Smooth muscle cell (in vitro differentiated cells): ENCODE data around the gene ZNF629. TPM values are rescaled to one million over a fixed set of nuclear protein-coding genes. Genes with fewer than 3 reads are reported as not detected.

ENCODE experiments used
- DNase-seq: peaks from one replicate; lab custom pipeline; 2025; ENCODE audit not compliant: unreplicated experiment; lab: John Stamatoyannopoulos, UW
- H2AFZ ChIP-seq: fragments of 200-600 bp; sonication (generic); 2 replicates; pipeline ENCODE4 v1.6.0; 2016; ENCODE audit warnings: antibody characterized with exemption, low read depth, mild to moderate bottlenecking
- H3F3A ChIP-seq: fragments of 200-600 bp; sonication (generic); 2 replicates; pipeline ENCODE4 v1.6.0; 2017; ENCODE audit warnings: antibody characterized with exemption, low read depth
- H3K27ac ChIP-seq: fragments of 200-600 bp; sonication (generic); 2 replicates; pipeline ENCODE4 v1.5.1; 2016; ENCODE audit warnings: low read depth, mild to moderate bottlenecking
- H3K27me3 ChIP-seq: fragments of 200-600 bp; sonication (generic); 2 replicates; pipeline ENCODE4 v1.6.1; 2016; ENCODE audit warnings: low read depth, mild to moderate bottlenecking
- H3K36me3 ChIP-seq: fragments of 200-600 bp; sonication (generic); 2 replicates; pipeline ENCODE4 v1.5.1; 2016; ENCODE audit warnings: low read depth
- H3K4me1 ChIP-seq: fragments of 200-600 bp; sonication (generic); 2 replicates; pipeline ENCODE4 v1.5.1; 2016; ENCODE audit warnings: low read depth
- H3K4me2 ChIP-seq: fragments of 200-600 bp; sonication (generic); 2 replicates; pipeline ENCODE4 v1.6.0; 2016; ENCODE audit warnings: mild to moderate bottlenecking
- H3K4me3 ChIP-seq: fragments of 200-600 bp; sonication (generic); 2 replicates; pipeline ENCODE4 v1.5.1; 2016; ENCODE audit warnings: mild to moderate bottlenecking
- H3K79me2 ChIP-seq: fragments of 200-600 bp; sonication (generic); 2 replicates; pipeline ENCODE4 v1.6.0; 2016; ENCODE audit warnings: low read depth, mild to moderate bottlenecking
- H3K9ac ChIP-seq: fragments of 200-600 bp; sonication (generic); 2 replicates; pipeline ENCODE4 v1.6.0; 2016; ENCODE audit warnings: low read depth
- H3K9me3 ChIP-seq: fragments of 200-600 bp; sonication (generic); replicated peaks from 2 replicates; pipeline ENCODE4 v1.5.1; 2016; ENCODE audit warnings: low read depth
- H4K20me1 ChIP-seq: fragments of 200-600 bp; sonication (generic); 2 replicates; pipeline ENCODE4 v1.6.0; 2016; ENCODE audit warnings: low read depth
- WGBS: methylation state at CpG from one replicate; pipeline ENCODE4 v1.1.7; 2016; ENCODE audit warnings: low lambda C conversion rate; 5-methylcytosine and 5-hydroxymethylcytosine counted together
- polyA plus RNA-seq: library from polyadenylated mRNA; unstranded; fragments of >200 nt; fragmentation: Nextera tagmentation; extraction: Ambion mirVana; gene quantifications from 2 replicates; pipeline ENCODE4 v1.2.1, GENCODE V29; 2016
- total RNA-seq: library from RNA; depleted of rRNA; stranded (reverse); fragments of >200 nt; gene quantifications from 2 replicates; pipeline ENCODE4 v1.2.3, GENCODE V29; 2014
- TF ChIP-seq, protein P1 (sequence below): fragments of 200-600 bp; sonication (generic); IDR thresholded peaks from 2 replicates; pipeline ENCODE4 v1.5.1; 2017; ENCODE audit warnings: borderline replicate concordance, mild to moderate bottlenecking, antibody characterized with exemption; ENCODE audit not compliant: insufficient read depth, poor library complexity, severe bottlenecking

Gene ZNF629
- total and polyA plus RNA-seq, 2 experiments from 2014 or later: 11.6 to 13.4 TPM

DNA sequence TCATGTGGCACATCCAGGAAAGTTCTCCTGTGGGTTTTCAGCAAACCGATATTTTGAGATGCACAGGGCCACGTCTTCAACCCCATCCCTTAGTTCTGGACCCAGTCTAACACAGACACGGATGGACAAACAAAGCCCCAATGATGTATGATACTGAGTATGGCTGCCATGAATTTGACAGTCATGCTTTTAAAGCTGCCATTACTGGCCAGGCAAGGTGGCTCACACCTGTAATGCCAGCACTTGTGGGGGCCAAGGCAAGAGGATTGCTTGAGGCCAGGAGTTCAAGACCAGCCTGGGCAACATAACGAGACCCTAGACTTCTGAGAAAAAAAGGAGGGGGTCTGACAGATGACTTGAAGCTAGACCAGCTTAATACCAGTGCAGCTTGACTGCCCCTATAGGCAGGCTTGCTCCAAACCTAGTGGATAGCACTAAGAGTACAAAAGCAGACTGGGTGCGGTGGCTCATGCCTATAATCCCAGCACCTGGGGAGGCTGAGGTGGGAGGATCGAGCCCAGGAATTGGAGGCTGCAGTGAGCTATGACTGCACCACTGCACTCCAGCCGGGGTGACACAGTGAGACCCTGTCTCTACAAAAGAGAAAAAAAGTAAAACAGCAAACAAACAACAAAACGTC, 10.8 kb upstream of the ZNF629 start:
- WGBS: 78% methylated on average over 8 of the region's 8 CpGs
- no peak for DNase-seq
- TF ChIP-seq, protein P1, sequence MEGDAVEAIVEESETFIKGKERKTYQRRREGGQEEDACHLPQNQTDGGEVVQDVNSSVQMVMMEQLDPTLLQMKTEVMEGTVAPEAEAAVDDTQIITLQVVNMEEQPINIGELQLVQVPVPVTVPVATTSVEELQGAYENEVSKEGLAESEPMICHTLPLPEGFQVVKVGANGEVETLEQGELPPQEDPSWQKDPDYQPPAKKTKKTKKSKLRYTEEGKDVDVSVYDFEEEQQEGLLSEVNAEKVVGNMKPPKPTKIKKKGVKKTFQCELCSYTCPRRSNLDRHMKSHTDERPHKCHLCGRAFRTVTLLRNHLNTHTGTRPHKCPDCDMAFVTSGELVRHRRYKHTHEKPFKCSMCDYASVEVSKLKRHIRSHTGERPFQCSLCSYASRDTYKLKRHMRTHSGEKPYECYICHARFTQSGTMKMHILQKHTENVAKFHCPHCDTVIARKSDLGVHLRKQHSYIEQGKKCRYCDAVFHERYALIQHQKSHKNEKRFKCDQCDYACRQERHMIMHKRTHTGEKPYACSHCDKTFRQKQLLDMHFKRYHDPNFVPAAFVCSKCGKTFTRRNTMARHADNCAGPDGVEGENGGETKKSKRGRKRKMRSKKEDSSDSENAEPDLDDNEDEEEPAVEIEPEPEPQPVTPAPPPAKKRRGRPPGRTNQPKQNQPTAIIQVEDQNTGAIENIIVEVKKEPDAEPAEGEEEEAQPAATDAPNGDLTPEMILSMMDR: no peak

DNA sequence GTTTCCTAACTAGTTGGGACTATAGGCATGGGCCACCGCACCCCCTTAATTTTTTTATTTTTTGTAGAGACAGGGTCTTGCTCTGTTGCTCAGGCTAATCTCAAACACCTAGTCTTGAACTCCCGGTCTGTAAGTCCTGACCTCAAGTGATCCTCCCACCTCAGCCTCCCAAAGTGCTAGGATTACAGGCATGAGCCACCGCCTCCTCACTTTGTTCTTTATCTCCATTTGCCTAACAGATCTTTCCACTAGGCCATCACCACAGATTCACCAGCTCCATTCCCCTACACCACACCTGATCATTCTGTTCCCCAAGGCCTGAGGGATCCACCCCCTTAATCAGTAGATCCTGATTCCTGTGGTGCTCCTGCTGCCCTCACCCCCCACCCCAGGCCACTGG, 7.6 kb upstream of the ZNF629 start:
- TF ChIP-seq, protein P1: no peak
- H2AFZ ChIP-seq: no peak overlapping the region
- DNase-seq: no peak

More for the DNA sequence above, 10.8 kb upstream of the ZNF629 start:
- no peak overlapping the region for H3K9ac ChIP-seq
- no peak overlapping the region for H3K4me2 ChIP-seq
- H3K9me3 ChIP-seq: no peaks in the 10 kb centered on the region
- H2AFZ ChIP-seq: no peak overlapping the region
- no peaks in the 10 kb centered on the region for H3K36me3 ChIP-seq
- no peak overlapping the region for H3K27ac ChIP-seq
- H3F3A ChIP-seq: no peaks in the 10 kb centered on the region
- no peaks in the 10 kb centered on the region for H3K79me2 ChIP-seq
- H3K4me1 ChIP-seq: no peaks in the 10 kb centered on the region
- H3K27me3 ChIP-seq: no peaks in the 10 kb centered on the region
- no peak overlapping the region for H3K4me3 ChIP-seq
- no peaks in the 10 kb centered on the region for H4K20me1 ChIP-seq

DNA sequence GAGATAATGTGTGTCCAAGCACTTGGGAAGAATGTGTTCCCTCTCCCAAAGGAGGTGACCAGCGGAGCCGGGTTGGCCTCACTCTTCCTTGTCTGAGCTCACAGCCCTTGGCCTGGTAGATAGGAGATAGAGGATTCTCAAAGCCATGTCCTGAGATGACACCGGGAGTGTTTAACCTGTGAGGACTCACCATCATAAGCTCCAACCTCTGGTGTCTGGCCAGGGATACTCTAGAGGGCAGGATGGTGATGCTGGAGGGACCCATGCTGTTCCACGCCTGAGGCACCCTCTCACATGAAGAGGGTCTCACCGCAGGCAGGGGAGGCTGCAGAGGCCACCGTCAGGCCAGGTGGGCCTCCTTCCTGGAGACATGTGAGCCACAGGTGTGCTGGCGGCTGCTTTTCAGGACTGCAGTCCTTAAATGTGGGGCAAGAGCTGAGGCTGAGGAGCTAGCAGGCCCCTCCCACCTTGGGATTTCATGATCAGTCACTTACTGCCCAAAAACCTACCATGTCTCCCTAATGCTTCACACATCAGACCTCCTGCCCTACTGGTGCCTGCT, 6.6 kb upstream of the ZNF629 start:
- 84% methylated on average over 7 of the region's 7 CpGs for WGBS
- Histone ChIP-seq H3K27ac (no peak overlapping the region), H3K4me1 (no peaks in the 10 kb centered on the region), H3K27me3 (no peaks in the 10 kb centered on the region), H4K20me1 (no peaks in the 10 kb centered on the region), H3K4me3 (no peak overlapping the region), H3K36me3 (no peaks in the 10 kb centered on the region), H2AFZ (no peak overlapping the region), H3K79me2 (no peaks in the 10 kb centered on the region), H3K4me2 (no peak overlapping the region), H3K9me3 (no peaks in the 10 kb centered on the region), H3F3A (no peaks in the 10 kb centered on the region), H3K9ac (no peak overlapping the region)
- DNase-seq: no peak
- TF ChIP-seq, protein P1: no peak

More for the DNA sequence above, 7.6 kb upstream of the ZNF629 start:
- 88% methylated on average over 3 of the region's 3 CpGs for WGBS
- H4K20me1 ChIP-seq: no peaks in the 10 kb centered on the region
- H3K4me3 ChIP-seq: no peak overlapping the region
- H3K79me2 ChIP-seq: no peaks in the 10 kb centered on the region
- H3K27me3 ChIP-seq: no peaks in the 10 kb centered on the region
- no peak overlapping the region for H3K4me2 ChIP-seq
- no peaks in the 10 kb centered on the region for H3K9me3 ChIP-seq
- H3K9ac ChIP-seq: no peak overlapping the region
- no peaks in the 10 kb centered on the region for H3K4me1 ChIP-seq
- no peaks in the 10 kb centered on the region for H3F3A ChIP-seq
- H3K27ac ChIP-seq: no peak overlapping the region
- no peaks in the 10 kb centered on the region for H3K36me3 ChIP-seq
